ENCODE measurements around the gene GRIN2A.

The GRIN2A gene

DNA sequence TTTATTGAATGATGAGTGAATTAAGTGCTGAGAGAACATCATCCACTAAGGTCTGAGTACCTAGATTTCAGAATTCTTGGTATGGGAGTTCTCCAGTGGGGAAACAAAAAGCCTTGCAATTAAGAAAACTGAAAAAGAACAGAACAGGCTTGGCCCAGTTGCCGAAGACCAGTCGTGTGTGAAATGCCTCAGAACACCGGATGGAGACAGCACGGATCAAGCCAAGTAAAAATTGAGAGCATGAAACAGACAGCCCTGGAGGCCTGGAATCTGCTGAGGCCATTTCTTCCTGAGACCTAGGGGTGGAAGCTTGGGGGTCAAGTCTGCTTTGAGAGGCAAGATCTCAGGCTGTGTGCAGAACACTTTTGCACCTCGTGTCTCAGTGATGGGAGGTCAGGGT, 43.3 kb downstream of the GRIN2A start:
- no peak overlapping the region for H3K27ac ChIP-seq
- DNase-seq (ENCODE audit: low read depth, low spot score): no peak

DNA sequence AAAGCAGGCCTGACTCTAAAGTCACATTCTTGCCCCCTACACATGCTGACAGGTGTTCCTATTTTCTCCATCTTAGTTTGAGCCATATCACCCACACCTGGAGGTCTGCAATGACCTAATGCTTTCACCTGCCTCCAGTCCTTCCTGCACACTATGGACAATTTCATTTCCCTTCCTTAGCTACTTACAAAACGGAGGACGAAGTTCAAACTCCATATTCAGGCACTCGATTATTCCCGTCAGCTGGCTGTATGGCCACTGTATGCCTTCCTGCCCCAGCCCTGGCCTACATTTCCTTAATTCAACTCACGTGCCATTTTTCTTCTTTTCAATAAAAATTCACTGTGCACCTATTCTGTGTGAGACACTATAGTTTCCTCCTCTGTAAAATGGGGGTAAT, 44.9 kb downstream of the GRIN2A start:
- H3K27ac ChIP-seq: no peak overlapping the region
- no peak for DNase-seq (ENCODE audit: low read depth, low spot score)

DNA sequence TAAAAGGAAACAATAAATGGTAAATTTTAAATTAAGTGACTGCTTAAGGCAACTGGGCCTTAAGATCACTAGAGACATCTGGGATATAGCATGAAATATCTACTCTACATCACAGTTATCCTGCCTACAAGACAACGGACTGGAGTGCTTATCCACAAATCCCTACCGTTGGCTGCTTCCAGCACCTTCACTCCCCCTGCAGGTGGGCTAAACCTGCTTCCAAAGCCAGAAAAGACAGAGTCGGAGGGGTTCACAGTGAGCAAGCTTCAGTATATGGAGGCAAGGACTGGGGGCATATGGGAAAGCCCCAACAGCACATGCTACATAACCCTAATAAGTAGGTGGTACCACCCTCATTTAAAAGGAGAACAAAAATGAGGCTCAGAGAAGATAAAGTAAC, 45.3 kb downstream of the GRIN2A start:
- H3K27ac ChIP-seq: no peak overlapping the region
- no peak for DNase-seq (ENCODE audit: low read depth, low spot score)

DNA sequence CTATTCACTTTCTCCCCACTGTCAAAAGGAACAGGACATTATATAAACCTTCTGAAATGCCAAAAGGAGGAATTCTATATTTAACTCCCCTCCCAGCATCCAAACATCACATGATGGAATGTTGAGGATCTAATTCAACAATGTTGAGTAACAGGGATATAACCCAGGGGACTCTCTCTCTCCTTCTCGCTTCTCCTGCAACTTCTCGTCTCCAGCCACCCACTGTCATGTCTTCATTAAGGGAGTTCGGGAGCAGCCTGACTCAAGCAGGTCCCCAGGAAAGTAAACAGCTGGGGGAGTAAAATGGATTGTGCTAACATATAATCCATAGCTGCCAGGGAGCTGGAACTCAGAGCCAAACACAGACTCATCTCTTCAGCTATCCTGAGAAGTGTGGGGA, 51.7 kb downstream of the GRIN2A start:
- no peak overlapping the region for H3K27ac ChIP-seq
- DNase-seq (ENCODE audit: low read depth, low spot score): no peak

DNA sequence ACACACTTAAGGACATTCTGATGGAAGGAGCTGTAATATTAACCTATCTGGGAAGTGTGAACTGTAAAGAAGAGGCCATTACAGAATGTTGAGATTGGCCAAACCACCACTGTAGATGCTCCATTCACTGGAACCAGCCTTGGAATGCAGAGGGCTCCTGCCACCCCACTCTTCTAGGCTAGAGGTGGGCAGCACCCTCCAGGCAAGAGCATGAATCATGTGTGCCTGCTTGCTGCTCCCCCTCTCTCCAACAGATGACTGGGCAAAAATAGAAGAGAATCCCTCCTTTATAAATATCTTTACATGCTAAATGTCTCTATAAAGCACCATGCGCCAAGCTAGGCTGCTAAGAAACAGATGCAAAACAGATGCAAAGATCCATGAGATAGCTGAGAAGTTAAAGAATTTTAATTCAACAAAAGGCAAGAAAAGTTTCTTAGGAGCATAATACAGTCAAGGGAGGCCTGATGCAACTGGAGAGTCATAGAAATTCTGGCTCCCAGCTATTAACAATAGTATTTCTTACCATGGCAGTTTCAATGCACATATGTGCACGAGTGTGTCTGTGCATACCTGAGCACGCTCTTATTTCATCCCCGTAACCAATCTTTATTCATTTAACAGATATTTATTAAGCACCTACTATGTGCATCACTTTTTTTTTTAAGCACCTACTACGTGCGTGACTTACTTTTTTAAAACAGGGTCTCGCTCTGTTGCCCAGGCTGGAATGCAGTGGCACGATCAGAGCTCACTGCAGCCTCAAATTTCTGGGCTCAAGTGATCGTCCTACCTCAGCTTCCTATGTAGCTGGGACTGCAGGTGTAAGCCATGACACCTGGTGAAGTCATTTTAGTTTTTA, 53.6 kb downstream of the GRIN2A start:
- DNase-seq (ENCODE audit: low read depth, low spot score): no peak
- H3K27ac ChIP-seq: no peak overlapping the region

DNA sequence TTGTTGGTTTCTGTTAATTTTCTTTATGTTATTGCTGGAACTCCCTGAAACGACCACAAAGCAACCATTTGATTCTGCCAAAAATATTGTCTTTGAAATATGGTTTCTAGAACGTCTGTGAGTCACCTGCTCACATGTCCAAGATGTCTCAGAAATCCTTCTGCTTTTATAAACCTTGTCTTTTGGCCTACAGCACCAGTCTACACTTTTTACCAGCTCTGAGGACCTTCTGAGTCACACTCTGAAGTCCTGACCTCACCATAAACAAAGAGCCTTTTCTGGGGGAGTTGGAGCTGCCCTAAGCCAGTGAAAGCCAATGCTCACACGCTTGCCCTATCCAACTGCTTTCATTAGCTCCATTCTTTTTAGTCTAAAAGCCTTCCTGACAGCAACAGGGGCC, 55.5 kb downstream of the GRIN2A start:
- DNase-seq (ENCODE audit: low read depth, low spot score): no peak
- H3K27ac ChIP-seq: no peak overlapping the region

DNA sequence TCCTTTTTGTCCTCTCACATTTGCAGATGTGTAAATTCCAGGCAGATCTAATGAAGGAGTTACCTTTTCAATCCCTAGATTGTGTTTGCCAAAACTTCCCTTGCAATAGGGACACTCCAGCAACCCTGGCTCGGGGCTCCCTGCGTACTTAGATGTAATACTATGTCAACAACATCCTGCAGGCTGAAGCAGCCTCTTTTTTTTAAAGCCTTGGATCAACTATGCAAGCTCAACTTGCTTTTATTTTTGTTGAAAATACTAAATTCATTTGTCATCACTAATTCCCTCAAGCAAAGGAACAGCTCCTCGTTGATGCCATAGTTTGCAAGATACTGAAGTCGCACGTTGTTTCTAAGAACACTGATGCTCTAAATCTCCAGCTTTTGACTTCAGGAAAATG, 59.1 kb downstream of the GRIN2A start:
- no peak for DNase-seq (ENCODE audit: low read depth, low spot score)
- no peak overlapping the region for H3K27ac ChIP-seq

DNA sequence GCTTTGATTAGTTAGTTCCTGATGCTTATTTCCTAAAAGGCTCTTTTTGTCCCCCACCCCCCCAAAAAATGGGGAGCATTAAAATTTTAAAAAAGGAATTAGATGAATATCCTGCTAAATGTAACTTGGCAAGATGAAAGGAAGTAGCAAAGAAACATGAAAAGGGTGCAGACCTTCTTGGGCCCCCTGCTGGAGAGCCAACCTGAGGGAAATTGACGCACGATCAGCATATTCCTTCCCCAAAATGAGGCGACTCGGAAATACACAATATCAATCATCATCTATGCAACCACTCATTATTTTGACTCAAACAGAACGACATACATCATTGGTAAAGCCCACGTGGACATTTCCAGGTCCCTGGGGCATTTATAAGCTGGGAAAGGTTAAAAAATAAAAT, 59.7 kb downstream of the GRIN2A start:
- DNase-seq (ENCODE audit: low read depth, low spot score): no peak
- no peak overlapping the region for H3K27ac ChIP-seq

DNA sequence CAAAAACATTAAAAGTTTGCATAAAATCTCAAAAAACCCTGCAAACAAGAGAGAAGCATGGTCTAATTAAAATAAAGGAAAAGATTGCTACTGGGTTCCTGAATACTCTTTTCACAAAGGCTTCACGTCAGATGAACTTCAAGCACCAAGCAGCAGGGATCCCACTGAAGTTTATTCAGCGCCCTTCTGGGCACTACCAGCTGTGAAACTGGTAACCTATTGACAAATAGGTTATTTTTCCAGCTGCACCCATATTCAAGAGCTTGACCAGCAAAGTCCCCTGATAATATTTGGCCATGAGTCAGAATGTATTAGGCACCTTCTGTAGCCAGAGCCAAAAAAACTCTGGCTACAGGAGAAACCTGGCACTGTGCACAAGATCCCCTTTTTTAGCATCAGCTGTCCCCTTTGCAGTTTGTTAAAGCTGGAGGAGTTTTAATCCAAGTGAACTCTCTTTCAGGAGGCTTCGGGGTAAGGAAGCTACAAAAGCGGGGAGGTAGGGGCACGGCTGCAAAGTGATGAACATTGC, 60.3 kb downstream of the GRIN2A start:
- DNase-seq (ENCODE audit: low read depth, low spot score): no peak
- no peak overlapping the region for H3K27ac ChIP-seq

DNA sequence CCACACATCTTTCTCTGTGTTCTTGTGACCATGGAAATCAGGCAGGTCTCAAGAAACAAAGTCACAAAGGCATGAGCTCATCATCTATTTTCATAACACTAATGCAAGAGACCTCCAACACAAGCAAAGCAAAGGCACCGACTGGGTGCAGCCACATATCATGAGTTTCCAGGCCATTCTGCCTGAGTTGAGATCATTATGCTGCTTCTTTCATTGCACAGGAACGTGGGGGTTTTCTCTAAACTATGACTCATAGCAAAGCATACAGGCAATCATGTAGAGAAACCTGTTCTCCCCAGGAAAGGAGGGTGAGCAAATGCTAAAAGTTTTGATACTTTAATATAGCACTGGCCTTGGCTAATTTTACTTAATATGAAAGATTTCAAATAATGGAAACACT, 60.7 kb downstream of the GRIN2A start:
- no peak overlapping the region for H3K27ac ChIP-seq
- peak; percentile 36 for DNase-seq (ENCODE audit: low read depth, low spot score)

DNA sequence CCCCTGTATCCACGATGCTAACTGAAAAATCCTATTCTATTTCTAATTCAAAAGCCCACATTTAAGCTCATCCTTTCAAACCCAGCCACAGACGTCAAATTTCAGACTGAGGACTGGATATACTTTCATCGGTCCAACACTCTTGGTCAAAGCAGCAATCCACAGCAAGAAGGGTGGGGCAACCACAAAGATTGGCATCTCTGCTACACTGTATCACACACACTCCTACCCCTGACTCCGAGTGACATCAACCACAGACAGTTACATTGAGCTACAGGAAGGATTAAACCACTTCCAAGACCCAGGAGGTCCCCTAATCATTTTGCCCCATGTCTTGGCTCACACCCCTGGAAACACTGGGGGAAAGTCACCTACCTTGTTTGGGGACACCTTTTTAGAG, 61.3 kb downstream of the GRIN2A start:
- no peak for DNase-seq (ENCODE audit: low read depth, low spot score)
- H3K27ac ChIP-seq: no peak overlapping the region

DNA sequence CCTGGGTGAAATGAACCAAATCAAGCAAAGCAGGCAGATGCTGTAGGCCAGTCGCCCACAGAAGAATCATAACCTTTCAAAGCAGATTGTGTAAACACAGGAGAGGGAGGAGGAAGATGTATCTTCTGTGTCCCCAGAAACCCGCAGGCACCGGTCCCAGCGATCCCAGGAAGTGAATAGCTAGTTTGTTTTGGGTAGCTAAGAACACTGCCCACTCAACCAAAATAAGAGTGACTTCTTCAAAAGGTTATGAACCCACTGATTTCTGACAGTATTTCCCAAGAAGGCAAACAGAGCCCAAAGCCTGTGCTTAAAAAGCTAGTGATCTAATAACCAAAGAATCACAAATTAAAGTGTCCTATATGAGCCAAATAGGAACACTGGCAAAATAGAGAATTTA, 67.8 kb downstream of the GRIN2A start:
- no peak for DNase-seq (ENCODE audit: low read depth, low spot score)
- H3K27ac ChIP-seq: no peak overlapping the region

DNA sequence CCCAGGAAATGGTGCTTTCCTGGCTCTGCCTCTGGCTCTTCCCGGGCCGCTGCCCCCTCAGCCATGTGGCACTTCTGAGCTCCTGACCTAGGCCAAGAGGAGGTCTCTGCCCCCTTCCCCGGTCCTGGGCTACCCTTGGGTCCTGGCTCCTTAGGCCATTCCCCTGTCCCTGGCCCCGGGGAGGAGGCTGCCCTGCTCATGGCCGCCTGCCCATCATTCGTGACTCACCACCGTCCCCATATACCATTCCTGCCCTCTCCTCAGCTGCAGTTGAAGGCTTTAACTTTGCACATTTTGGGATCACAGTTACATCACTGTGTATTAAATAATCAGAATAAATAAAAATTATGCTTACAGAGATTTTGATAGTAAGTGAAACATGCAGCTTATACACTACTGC, 69.0 kb downstream of the GRIN2A start:
- H3K27ac ChIP-seq: no peak overlapping the region
- no peak for DNase-seq (ENCODE audit: low read depth, low spot score)

DNA sequence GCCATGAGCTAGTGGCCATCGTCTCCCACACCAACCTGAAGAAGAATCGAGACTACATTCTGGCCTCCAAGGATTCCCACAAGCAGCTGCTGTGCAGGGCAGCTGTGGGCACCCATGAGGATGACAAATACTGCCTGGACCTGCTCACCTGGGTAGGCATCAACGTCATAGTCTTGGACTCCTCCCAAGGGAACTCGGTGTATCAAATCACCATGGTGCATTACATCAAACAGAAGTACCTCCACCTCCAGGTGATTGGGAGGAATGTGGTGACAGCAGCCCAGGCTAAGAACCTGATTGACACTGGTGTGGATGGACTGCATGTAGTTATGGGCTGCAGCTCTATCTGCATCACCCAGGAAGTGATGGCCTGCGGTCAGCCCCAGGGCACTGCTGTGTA, 70.2 kb downstream of the GRIN2A start:
- H3K27ac ChIP-seq: no peak overlapping the region

DNA sequence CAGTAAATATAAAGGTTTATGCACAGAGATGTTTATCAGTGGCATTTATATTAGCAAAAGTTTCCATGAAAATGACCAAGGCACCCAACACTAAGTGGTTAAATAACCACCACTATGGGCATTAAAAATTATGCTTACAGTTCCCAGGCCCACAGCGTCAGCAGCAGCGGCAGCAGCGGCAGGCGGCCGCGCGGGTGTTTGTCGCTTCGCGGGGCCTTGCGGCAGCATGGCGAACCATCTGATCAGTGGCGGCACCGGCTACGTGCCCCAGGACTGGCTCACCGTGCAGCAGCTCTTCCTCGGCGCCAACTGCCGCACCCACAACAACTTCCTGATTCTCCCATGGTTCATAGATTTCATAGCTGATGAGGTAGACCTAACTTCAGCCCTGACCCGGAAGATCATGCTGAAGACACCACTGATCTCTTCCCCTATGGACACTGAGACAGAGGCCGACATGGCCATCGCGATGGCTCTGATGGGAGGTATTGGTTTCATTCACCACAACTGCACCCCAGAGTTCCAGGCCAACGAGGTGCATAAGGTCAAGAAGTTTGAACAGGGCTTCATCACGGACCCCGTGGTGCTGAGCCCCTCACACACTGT, 71.0 kb downstream of the GRIN2A start:
- no peak overlapping the region for H3K27ac ChIP-seq
- no peak for DNase-seq (ENCODE audit: low read depth, low spot score)

More for the DNA sequence above, 70.2 kb downstream of the GRIN2A start:
- no peak for DNase-seq (ENCODE audit: low read depth, low spot score)

DNA sequence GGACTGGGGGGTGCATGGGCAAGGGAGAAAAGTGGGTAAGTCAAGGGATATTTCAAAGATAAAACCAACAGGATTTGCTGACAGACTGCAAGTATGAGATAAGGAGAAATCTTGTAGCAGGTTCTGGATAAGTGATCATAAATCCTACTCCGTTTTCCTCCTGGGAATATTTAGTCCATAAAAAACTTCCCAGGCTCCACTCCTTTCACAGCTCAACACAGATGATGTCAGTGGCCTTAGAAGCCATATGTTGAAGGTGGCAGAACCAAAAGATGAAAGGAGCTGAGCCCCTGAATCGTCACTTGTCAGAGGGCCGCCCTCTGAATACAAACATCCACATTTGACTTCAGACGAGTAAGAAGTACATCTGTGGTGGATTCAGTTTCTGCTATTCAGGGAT, 71.7 kb downstream of the GRIN2A start:
- DNase-seq (ENCODE audit: low read depth, low spot score): no peak
- H3K27ac ChIP-seq: no peak overlapping the region

DNA sequence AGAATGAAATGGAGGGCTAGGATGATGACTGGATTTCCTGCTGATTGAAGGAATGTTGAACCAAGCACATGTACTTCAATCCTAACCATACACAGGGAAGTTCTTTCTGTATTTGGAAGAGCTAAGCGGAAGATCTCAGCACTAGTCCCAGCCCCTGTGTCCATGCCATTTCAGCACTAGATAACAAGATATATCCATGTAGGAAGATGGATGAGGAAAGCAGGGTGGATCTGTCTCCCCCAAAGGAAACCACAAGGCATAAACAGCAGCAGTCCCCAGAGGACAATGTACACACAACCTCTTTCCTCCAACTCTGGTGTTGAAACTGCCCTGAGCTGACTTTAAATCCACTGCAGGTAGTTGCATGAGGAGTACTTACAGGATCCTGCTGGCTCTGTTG, 75.1 kb downstream of the GRIN2A start:
- no peak for DNase-seq (ENCODE audit: low read depth, low spot score)
- H3K27ac ChIP-seq: no peak overlapping the region

DNA sequence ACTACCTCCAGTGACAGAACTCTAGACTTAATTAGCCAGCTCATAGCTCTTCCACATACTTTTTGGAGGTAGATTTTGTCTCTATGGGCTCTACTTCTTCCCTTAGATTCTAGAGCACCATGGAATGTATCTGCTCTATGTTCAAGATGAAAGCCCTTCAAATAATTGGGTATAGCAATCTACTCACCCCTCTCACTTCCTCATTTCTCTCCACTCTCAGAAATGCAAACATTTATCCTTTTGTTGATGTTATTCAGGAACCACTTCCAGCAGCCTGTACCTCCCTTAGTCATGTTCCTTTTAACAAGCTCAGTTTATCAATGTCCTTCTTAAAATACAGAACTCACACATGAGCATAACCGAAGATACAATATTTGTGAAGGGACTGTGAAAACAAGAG, 78.5 kb downstream of the GRIN2A start:
- no peak for DNase-seq (ENCODE audit: low read depth, low spot score)
- H3K27ac ChIP-seq: no peak overlapping the region

DNA sequence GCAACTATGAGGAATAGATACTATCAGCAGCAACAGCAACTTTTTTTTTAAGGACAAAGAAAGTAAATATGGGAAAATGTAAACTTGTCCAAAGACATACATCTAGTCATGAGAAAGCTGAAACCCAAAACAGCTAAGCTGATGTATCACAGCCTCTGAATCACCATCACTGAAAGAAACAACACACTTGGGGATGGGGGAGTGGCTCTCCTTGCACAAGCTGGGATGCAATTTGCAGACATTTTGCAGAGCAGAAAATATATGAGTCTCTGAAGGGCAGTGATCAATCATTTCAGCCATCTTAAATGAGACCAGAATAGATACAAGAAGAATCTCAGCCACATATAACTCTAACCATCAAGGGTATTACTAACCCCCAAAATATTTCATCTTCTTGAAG, 79.1 kb downstream of the GRIN2A start:
- DNase-seq (ENCODE audit: low read depth, low spot score): no peak
- H3K27ac ChIP-seq: no peak overlapping the region

DNA sequence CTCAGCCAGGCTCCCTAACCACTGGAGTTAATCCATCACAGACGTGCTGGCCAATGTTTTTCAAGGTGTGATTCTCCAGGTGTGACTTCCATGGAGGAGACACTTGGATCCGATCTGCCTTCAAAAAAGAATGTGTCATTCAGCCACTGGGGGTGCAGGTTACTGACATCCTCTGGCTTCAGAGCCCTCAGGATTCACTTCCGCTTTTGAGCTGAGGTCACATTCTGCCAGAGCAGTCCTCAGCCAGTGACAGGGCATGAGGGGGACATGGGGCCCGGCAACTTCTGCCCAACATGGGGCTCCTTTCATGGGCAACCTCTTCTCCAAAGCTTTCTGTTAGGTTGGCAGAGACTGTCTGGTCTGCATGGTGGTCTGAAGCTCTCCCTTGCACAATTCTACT, 81.4 kb downstream of the GRIN2A start:
- no peak for DNase-seq (ENCODE audit: low read depth, low spot score)
- H3K27ac ChIP-seq: no peak overlapping the region

DNA sequence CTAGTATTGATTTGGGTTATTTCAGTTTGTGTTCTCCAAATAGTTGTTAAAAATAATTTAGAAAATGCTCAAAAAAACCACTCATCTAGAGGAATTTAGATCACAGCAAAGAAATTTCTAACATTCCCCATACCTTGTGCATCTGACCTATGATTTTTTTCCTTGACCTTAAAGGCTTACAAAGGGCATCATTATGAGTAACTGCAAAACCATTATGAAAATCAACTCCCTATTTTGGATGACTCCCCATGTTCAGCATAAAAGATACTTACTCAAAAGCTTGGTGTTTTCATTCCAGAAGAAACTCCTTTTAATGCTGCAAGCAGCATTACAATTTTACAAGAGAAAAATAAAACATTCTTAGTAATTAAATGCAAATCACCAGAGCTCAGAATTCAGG, 83.2 kb downstream of the GRIN2A start:
- H3K27ac ChIP-seq: no peak overlapping the region
- no peak for DNase-seq (ENCODE audit: low read depth, low spot score)

DNA sequence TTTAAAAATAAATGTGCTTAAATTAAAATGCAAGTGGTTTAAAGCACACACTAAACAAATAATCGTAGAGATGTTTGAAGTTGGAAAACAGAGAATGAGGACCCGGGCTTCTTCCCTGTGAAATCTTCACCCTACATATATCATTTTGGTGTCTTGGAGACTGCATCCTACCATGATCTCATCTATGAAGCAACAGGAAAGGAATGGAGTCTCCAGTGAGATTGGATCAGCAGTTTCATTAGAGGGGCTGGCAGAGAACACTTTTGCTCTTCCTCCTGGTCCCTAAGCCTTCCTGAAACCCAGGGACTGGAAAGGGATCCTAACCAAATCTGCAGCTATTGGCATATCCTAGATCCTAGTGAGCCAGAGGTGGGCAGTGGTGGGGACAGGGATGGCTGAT, 85.0 kb downstream of the GRIN2A start:
- no peak for DNase-seq (ENCODE audit: low read depth, low spot score)
- no peak overlapping the region for H3K27ac ChIP-seq

Measured in epithelial cell of prostate (primary cell).